SK-N-MC (cell line): Measurements from ENCODE around the gene GET3.

Source experiments
- EZH2 ChIP-seq: fragments of 200-600 bp; sonication (generic); IDR thresholded peaks from one replicate; pipeline ENCODE4 v1.6.1; 2017; ENCODE audit warnings: antibody characterized with exemption
- FOXP2 ChIP-seq: optimal IDR thresholded peaks from 2 replicates; pipeline ENCODE3; 2011; ENCODE audit warnings: mild to moderate bottlenecking, moderate library complexity; ENCODE audit not compliant: insufficient read depth; ENCODE audit errors: extremely low read length, control extremely low read depth
- POLR2AphosphoS5 ChIP-seq: IDR thresholded peaks from 2 replicates; pipeline ENCODE4 v1.6.1; 2012; ENCODE audit warnings: mild to moderate bottlenecking, low read depth, low read length, borderline replicate concordance

DNA sequence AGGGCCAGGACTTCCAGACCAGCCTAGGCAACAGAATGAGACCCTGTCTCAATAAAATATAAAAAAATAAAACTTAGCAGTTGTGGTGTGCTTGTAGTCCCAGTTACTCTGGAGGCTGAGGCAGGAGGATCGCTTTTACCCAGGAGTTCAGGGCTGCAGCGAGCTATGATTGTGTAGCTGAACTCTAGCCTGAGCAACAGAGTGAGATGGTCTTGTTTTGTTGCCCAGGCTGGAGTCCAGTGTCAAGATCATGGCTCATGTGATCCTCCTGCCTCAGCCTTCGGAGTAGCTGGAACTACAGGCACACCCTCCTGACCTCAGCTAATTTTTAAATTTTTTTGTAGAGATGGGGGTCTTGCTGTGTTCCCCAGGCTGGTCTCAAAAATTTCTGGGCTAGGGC, 49.7 kb downstream of the GET3 start:
- TF ChIP-seq POLR2AphosphoS5 (no peak), EZH2 (no peak), FOXP2 (no peak)
